GM12801 (cell line): Measurements from ENCODE around the gene OSBPL5.

Source experiments
- TF ChIP-seq, protein P1 (sequence below): IDR thresholded peaks from one replicate; pipeline ENCODE4 v1.5.1; 2011; ENCODE audit warnings: control low read depth; ENCODE audit not compliant: insufficient read length; ENCODE audit errors: extremely low read depth

OSBPL5 gene

GRCh38 chr11:3088806-3089205, 76.3 kb downstream of the OSBPL5 start:
- TF ChIP-seq, protein P1, sequence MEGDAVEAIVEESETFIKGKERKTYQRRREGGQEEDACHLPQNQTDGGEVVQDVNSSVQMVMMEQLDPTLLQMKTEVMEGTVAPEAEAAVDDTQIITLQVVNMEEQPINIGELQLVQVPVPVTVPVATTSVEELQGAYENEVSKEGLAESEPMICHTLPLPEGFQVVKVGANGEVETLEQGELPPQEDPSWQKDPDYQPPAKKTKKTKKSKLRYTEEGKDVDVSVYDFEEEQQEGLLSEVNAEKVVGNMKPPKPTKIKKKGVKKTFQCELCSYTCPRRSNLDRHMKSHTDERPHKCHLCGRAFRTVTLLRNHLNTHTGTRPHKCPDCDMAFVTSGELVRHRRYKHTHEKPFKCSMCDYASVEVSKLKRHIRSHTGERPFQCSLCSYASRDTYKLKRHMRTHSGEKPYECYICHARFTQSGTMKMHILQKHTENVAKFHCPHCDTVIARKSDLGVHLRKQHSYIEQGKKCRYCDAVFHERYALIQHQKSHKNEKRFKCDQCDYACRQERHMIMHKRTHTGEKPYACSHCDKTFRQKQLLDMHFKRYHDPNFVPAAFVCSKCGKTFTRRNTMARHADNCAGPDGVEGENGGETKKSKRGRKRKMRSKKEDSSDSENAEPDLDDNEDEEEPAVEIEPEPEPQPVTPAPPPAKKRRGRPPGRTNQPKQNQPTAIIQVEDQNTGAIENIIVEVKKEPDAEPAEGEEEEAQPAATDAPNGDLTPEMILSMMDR: no peak

GRCh38 chr11:3087821-3088800, 77.0 kb downstream of the OSBPL5 start:
- TF ChIP-seq, protein P1: no peak

GRCh38 chr11:3087373-3087772, 77.7 kb downstream of the OSBPL5 start:
- TF ChIP-seq, protein P1: no peak

- TF ChIP-seq, protein P1: no peak
These were observed 78.4 kb downstream of the OSBPL5 start for GRCh38 chr11:3086671-3087150.

- TF ChIP-seq, protein P1: no peak
These were observed 79.0 kb downstream of the OSBPL5 start for GRCh38 chr11:3086114-3086513.

DNA sequence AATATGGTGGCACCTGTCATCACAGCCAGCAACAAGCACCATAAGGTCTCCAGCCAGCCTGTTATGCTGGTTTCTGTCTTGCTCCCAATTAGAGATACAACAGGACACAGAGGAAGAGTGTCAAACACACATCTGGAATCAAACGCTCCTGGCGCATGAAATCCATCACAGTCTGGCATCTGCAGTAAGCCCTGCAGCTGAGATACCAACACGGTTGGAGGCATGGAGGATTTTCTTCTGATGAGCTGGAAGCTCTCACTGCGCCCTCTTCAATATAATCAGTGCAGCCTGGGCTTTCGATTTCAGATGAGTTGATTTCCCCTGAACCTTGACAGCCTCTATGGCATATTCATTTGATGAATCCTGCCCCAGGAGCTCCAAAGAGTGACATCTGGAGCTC, 80.1 kb downstream of the OSBPL5 start:
- TF ChIP-seq, protein P1: no peak

DNA sequence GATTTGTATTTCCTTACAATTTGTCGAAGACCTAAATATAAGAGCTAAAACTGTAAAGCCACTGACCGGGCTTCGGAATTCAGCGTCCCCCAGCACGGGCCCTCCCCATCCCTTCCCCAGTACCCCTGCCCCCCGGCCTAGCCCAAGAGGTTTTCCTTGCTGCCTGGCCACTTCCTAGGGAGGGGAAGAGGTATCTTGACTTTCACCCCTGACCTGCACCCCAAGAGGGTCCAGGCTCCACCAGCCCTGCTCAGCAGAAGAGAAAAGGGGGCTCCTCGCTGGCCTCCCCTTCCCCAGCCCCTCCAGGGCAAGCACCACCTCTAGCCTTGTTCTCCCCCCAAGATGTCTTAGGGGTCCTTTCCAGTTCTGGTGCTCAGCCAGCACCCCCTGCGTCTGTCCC, 81.8 kb downstream of the OSBPL5 start:
- TF ChIP-seq, protein P1: no peak
